ENCODE measurements around the gene PAAF1.
"Not testable (repeated sequence)": the region's sequence is repeated elsewhere in the genome, so short reads cannot be mapped to it uniquely, and the experiment has no call there.

Gene PAAF1

GRCh38 chr11:73888244-73888643, 11.4 kb downstream of the PAAF1 start:
- DNase-seq: no peak

- DNase-seq: no peak
These were observed 12.2 kb downstream of the PAAF1 start for GRCh38 chr11:73889019-73889418.

GRCh38 chr11:73889536-73889935, 12.7 kb downstream of the PAAF1 start:
- no peak for DNase-seq

GRCh38 chr11:73893041-73893440, 16.2 kb downstream of the PAAF1 start:
- no peak for DNase-seq

GRCh38 chr11:73894725-73895335, 18.0 kb downstream of the PAAF1 start:
- no peak for DNase-seq

GRCh38 chr11:73902303-73902702, 25.5 kb downstream of the PAAF1 start:
- DNase-seq: no peak

GRCh38 chr11:73907191-73907590, 30.4 kb downstream of the PAAF1 start:
- DNase-seq: no peak

GRCh38 chr11:73912026-73912425, 35.2 kb downstream of the PAAF1 start:
- DNase-seq: no peak

- no peak for DNase-seq
These were observed 36.7 kb downstream of the PAAF1 start for GRCh38 chr11:73913472-73913871.

- DNase-seq: no peak
These were observed 37.5 kb downstream of the PAAF1 start for GRCh38 chr11:73914284-73914683.

GRCh38 chr11:73916435-73916834, 39.6 kb downstream of the PAAF1 start:
- DNase-seq: no peak

GRCh38 chr11:73921180-73921579, 44.4 kb downstream of the PAAF1 start:
- no peak for DNase-seq

- no peak for DNase-seq
These were observed 52.6 kb downstream of the PAAF1 start for GRCh38 chr11:73929388-73929787.

- DNase-seq: no peak
These were observed 54.3 kb downstream of the PAAF1 start for GRCh38 chr11:73931039-73931645.

- no peak for DNase-seq
These were observed 55.2 kb downstream of the PAAF1 start for GRCh38 chr11:73931951-73932350.

- no peak for DNase-seq
These were observed 56.0 kb downstream of the PAAF1 start for GRCh38 chr11:73932781-73933180.

- not testable (repeated sequence) for DNase-seq
These were observed 59.2 kb downstream of the PAAF1 start for GRCh38 chr11:73936047-73936446.

GRCh38 chr11:73939096-73939495, 62.3 kb downstream of the PAAF1 start:
- no peak for DNase-seq

- DNase-seq: no peak
These were observed 64.2 kb downstream of the PAAF1 start for GRCh38 chr11:73940801-73941570.

- no peak for DNase-seq
These were observed 65.2 kb downstream of the PAAF1 start for GRCh38 chr11:73942010-73942409.

- no peak for DNase-seq
These were observed 67.3 kb downstream of the PAAF1 start for GRCh38 chr11:73944085-73944484.

- no peak for DNase-seq
These were observed 68.1 kb downstream of the PAAF1 start for GRCh38 chr11:73944901-73945300.

GRCh38 chr11:73945396-73945795, 68.6 kb downstream of the PAAF1 start:
- no peak for DNase-seq

- no peak for DNase-seq
These were observed 70.1 kb downstream of the PAAF1 start for GRCh38 chr11:73946798-73947458.

Measured in activated gamma-delta T cell (primary cell).